HL-60 (cell line): ENCODE results near the gene MYH9.

Source experiments
- DNase-seq, 2 experiments: peaks; one replicate each; pipeline ENCODE4 v3.0.0-alpha.2; 2010 to 2020; ENCODE audit warnings: low read depth in 1 of 2, low spot score in 1 of 2
- H3K27ac ChIP-seq: fragments of 250-450 bp; sonication (Bioruptor Pico); replicated peaks from 2 replicates; pipeline ENCODE4 v1.5.1; 2020; ENCODE audit warnings: mild to moderate bottlenecking, moderate library complexity
- H3K27me3 ChIP-seq: fragments of 250-450 bp; sonication (Bioruptor Pico); 2 replicates; pipeline ENCODE4 v1.5.1; 2021; ENCODE audit warnings: mild to moderate bottlenecking, moderate library complexity; ENCODE audit not compliant: insufficient read depth, poor library complexity, severe bottlenecking
- H3K4me3 ChIP-seq: replicated peaks from 2 replicates; pipeline ENCODE4 v1.5.1; 2011; ENCODE audit warnings: mild to moderate bottlenecking, control low read depth, low read length; ENCODE audit not compliant: insufficient read depth
- CTCF ChIP-seq: IDR thresholded peaks from one replicate; pipeline ENCODE4 v1.5.1; 2011; ENCODE audit warnings: low read length, control low read depth, inconsistent platforms; ENCODE audit not compliant: insufficient read depth
- GABPA ChIP-seq: IDR thresholded peaks from 2 replicates; pipeline ENCODE4 v1.6.1; 2012; ENCODE audit warnings: low read depth
- POLR2AphosphoS5 ChIP-seq: IDR thresholded peaks from 2 replicates; pipeline ENCODE4 v1.6.1; 2012; ENCODE audit warnings: low read depth
- REST ChIP-seq: IDR thresholded peaks from 2 replicates; pipeline ENCODE4 v1.6.1; 2012; ENCODE audit warnings: low read depth; ENCODE audit not compliant: insufficient replicate concordance
- SPI1 ChIP-seq: IDR thresholded peaks from 2 replicates; pipeline ENCODE4 v1.6.1; 2012; ENCODE audit warnings: low read depth, mild to moderate bottlenecking, borderline replicate concordance

The MYH9 gene

GRCh38 chr22:36359470-36359996, 28.2 kb downstream of the MYH9 start:
- H3K27me3 ChIP-seq, result no peaks in the 10 kb centered on the region
- no peak for DNase-seq
- no peak overlapping the region for H3K4me3 ChIP-seq
- TF ChIP-seq POLR2AphosphoS5, result no peak
- no peak for TF ChIP-seq SPI1
- TF ChIP-seq GABPA, result no peak
- TF ChIP-seq CTCF, result no peak
- TF ChIP-seq REST, result no peak
- H3K27ac ChIP-seq, result no peak overlapping the region

- Histone ChIP-seq H3K27me3 (no peaks in the 10 kb centered on the region), H3K27ac (no peak overlapping the region), H3K4me3 (no peak overlapping the region)
- DNase-seq, result peak in 1 of 2 experiments; percentile 31
- TF ChIP-seq SPI1 (no peak), GABPA (no peak), POLR2AphosphoS5 (no peak), CTCF (no peak), REST (no peak)
Measured at GRCh38 chr22:36358533-36359469, 29.0 kb downstream of the MYH9 start.

GRCh38 chr22:36356708-36357624, 30.8 kb downstream of the MYH9 start:
- no peak overlapping the region for H3K4me3 ChIP-seq
- DNase-seq, result peak in 1 of 2 experiments; percentile 45
- no peak overlapping the region for H3K27ac ChIP-seq
- no peaks in the 10 kb centered on the region for H3K27me3 ChIP-seq
- TF ChIP-seq GABPA (no peak), SPI1 (peak; percentile 9; the same call in 1 of the 2 replicates)

- no peak for DNase-seq
- no peak overlapping the region for H3K27ac ChIP-seq
- H3K27me3 ChIP-seq, result no peaks in the 10 kb centered on the region
- no peak overlapping the region for H3K4me3 ChIP-seq
- TF ChIP-seq CTCF (no peak), POLR2AphosphoS5 (no peak), SPI1 (no peak), GABPA (no peak), REST (no peak)
Measured at GRCh38 chr22:36355894-36356293, 31.9 kb downstream of the MYH9 start.
